Activated CD4-positive, alpha-beta T cell treated with anti-CD3 and anti-CD28 coated beads, Interleukin-2, amount 50 U/mL, for 4 hours (primary cell): ENCODE results near the gene PTRH1.

Experiments
- DNase-seq, 2 experiments: peaks; one replicate each; pipeline ENCODE4 v3.0.0-alpha.2; 2020

Gene PTRH1

GRCh38 chr9:127717766-127718165 is 2.3 kb upstream of the PTRH1 start:
- no peak for DNase-seq

- DNase-seq, result no peak
Observed at GRCh38 chr9:127716412-127716811, 949 bp upstream of the PTRH1 start.

- no peak for DNase-seq
Observed at GRCh38 chr9:127714951-127715469, 453 bp downstream of the PTRH1 start.

GRCh38 chr9:127714020-127714750 is 1.3 kb downstream of the PTRH1 start:
- DNase-seq, result no peak

GRCh38 chr9:127712867-127713266 is 2.6 kb downstream of the PTRH1 start:
- no peak for DNase-seq

- no peak for DNase-seq
Observed at GRCh38 chr9:127712371-127712770, 3.1 kb downstream of the PTRH1 start.

DNA sequence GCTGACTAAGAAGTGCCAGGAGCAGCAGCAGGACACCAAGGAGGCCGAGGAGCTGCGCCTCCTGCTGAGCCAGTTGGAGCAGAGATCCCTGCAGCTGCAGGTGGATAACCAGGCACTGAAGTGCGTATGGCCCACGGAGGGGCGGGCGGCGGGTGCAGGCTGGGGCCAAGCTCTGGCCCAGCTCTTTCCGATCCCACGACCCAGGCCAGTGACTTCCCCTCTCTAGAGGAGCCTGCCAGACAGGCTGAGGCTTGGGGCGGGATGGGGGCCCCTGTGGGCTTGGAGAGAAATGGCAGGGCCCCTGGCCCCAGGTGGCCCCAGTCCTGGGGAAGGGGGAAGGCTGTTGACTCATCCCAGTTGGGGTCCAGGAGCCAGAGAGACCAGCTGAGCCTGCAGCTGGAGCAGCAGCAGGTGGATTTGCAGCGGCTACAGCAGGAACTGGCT is 3.6 kb downstream of the PTRH1 start:
- DNase-seq, result no peak

GRCh38 chr9:127711226-127711701 is 4.2 kb downstream of the PTRH1 start:
- no peak for DNase-seq

GRCh38 chr9:127710204-127710783 is 5.2 kb downstream of the PTRH1 start:
- no peak for DNase-seq

- DNase-seq, result no peak
Observed at GRCh38 chr9:127708952-127709587, 6.4 kb downstream of the PTRH1 start.

GRCh38 chr9:127707766-127708165 is 7.7 kb downstream of the PTRH1 start:
- DNase-seq, result peak; percentile 13 to 33

GRCh38 chr9:127706836-127707241 is 8.6 kb downstream of the PTRH1 start, which contains the start of gene CFAP157:
Gene CFAP157, plus strand, starts transcription at chr9:127706988. Its CDS starts 44 bp downstream, at chr9:127707032.
- DNase-seq, result no peak

DNA sequence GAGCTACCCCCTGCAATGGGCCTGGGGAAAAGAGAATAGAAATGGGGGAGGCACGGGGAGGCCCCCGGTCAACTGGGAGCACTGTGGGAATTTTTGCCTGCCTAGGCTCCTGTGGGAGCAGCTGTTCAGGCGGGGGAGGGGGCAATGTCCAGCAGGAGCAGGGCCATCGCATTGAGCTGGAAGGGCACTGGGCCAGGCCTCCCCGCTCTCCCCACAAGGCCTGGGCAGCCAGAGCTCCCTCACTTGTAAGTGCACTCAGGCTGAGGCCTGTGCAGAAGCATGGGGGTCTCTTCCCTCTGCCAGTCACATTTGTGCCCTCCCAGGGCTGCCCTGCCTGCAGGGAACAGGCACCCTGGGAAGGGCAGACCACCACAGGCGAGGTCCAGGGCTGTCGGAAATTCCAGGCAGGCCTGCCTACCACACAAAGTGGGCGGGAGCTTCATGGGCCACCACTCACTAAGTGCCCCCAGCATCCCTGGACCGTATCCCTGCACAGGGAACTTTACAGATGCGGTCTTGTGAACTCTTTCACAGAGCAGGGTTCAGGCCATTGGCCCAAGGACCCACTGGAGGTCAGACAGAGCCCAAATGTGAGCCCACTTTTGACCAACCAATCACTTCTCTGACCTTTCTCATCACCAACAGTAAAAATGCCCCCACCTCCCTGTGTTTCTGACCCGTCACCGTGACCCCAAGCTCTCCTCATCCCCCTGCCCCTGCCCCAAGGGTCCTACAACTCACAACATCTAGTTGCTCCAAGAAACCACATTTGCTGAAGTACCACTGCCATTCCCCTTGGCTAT is 9.7 kb downstream of the PTRH1 start:
- no peak for DNase-seq

DNA sequence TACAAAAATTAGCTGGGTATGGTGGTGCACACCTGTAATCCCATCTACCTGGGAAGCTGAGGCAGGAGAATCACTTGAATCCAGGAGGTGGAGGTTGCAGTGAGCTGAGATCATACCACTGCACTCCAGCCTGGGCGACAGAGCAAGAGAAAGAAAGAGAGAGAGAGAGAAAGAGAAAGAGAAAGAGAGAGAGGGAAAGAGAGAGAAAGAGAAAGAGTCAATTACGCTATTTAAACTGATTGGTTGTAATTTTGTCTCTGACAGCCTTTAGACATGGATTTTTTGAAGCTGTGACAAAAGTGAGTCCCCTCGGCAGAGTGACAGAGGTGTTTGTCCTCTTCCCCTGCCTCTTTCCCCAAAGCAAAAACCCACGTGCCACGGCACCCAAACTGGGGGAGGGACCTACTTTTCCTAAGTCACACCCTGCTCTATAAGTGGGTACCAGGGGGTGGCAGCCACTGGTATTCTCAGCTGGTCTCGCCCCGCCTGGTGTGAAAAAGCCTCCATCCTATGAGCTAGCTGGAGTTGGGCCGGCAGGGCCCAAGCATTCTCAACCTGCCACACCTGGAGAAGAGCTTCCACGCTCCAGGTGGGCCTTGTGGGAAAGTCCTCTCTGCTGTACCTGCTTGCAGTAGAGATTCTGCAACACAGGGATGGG is 12.0 kb downstream of the PTRH1 start:
- no peak for DNase-seq

- DNase-seq, result no peak
Observed at GRCh38 chr9:127700594-127701255, 14.7 kb downstream of the PTRH1 start.

GRCh38 chr9:127700140-127700539 is 15.3 kb downstream of the PTRH1 start:
- no peak for DNase-seq

DNA sequence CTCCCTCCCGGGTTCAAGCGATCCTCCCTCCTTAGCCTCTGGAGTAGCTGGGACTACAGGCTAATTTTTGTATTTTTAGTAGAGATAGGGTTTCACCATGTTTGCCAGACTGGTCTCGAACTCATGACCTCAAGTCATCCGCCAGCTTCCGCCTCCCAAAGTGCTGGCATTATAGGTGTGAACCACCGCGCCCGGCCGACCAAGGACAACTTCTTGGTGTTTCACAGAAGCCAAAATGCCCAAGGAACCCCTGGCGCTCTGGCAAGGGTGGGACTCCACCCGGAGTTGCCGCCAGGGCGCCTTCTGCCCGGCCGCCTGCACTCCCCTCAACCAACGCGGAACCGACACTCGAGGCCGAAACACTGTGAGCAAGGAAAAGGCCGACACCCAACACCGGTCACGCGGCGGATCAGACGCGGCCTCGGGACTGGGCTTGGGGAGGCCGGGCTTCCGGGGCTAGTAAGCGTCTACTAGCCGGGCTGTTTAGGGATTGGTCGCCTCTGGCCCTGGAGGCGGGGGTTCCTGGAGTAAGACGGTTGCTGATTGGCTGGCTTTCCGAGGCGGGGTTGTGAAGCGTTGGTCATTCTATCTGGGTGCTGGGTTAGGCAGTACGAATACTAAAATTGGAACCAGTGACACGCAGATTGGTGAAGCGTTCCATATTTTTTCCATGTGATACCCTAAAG is 16.3 kb downstream of the PTRH1 start:
- peak; percentile 81 for DNase-seq

DNA sequence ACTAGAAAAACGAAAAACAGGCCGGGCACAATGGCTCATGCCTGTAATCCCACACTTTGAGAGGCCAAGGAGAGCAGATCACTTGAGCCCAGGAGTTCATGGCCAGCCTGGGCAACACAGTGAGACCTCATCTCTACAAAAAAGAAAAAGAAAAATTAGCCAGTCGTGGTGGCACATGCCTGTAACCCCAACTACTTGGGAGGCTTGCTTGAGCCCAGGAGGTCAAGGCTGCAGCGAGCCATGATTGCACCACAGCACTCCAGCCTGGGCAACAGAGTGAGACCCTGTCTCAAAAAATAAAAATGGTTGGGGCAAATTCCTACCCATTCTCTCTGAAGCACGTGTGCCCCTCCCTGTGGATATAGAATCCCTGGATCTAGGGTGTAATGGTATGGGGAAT is 17.1 kb downstream of the PTRH1 start:
- DNase-seq, result no peak

GRCh38 chr9:127697575-127697974 is 17.9 kb downstream of the PTRH1 start:
- DNase-seq, result no peak

GRCh38 chr9:127694890-127695720 is 20.4 kb downstream of the PTRH1 start:
- no peak for DNase-seq
